HG02588 (cell line): ENCODE data around the gene NFIA.

Source experiments
- ATAC-seq: cut with Tn5 transposase; IDR thresholded peaks from one replicate; pipeline ENCODE4 v1.9.1; 2021; ENCODE audit warnings: mild to moderate bottlenecking, moderate library complexity; ENCODE audit not compliant: unreplicated experiment

Gene NFIA

GRCh38 chr1:61441723-61442262 lies 359.4 kb downstream of the NFIA start:
- ATAC-seq = no peak

GRCh38 chr1:61442544-61442943 lies 360.2 kb downstream of the NFIA start:
- no peak for ATAC-seq

GRCh38 chr1:61444288-61444687 lies 361.9 kb downstream of the NFIA start:
- no peak for ATAC-seq

- no peak for ATAC-seq
Observed at GRCh38 chr1:61445269-61445825, 363.0 kb downstream of the NFIA start.

GRCh38 chr1:61446531-61446991 lies 364.2 kb downstream of the NFIA start:
- no peak for ATAC-seq

GRCh38 chr1:61447106-61447967 lies 365.0 kb downstream of the NFIA start:
- ATAC-seq = no peak

- no peak for ATAC-seq
Observed at GRCh38 chr1:61447968-61448430, 365.6 kb downstream of the NFIA start.

- no peak for ATAC-seq
Observed at GRCh38 chr1:61448914-61449313, 366.6 kb downstream of the NFIA start.

GRCh38 chr1:61449410-61449809 lies 367.0 kb downstream of the NFIA start:
- no peak for ATAC-seq

GRCh38 chr1:61450454-61450853 lies 368.1 kb downstream of the NFIA start:
- ATAC-seq = no peak

GRCh38 chr1:61450872-61451571 lies 368.7 kb downstream of the NFIA start:
- no peak for ATAC-seq

- no peak for ATAC-seq
Observed at GRCh38 chr1:61451572-61451968, 369.2 kb downstream of the NFIA start.

- ATAC-seq = no peak
Observed at GRCh38 chr1:61452176-61453035, 370.0 kb downstream of the NFIA start.

GRCh38 chr1:61453111-61453961 lies 371.0 kb downstream of the NFIA start:
- ATAC-seq = peak; percentile 93

GRCh38 chr1:61455400-61455799 lies 373.0 kb downstream of the NFIA start:
- no peak for ATAC-seq

- no peak for ATAC-seq
Observed at GRCh38 chr1:61457526-61458040, 375.2 kb downstream of the NFIA start.

GRCh38 chr1:61459345-61459744 lies 377.0 kb downstream of the NFIA start:
- no peak for ATAC-seq

GRCh38 chr1:61460191-61460590 lies 377.8 kb downstream of the NFIA start:
- ATAC-seq = no peak
